ENCODE measurements around the gene BCR. TPM values are rescaled to one million over a fixed set of nuclear protein-coding genes. Genes with fewer than 3 reads are reported as not detected.
A peak's percentile ranks its signal among the peaks of the same experiment; 100 is the strongest.

Gene BCR
- total and polyA plus RNA-seq, 2 of the 8 experiments (the other 6 are each of a cell fraction or from before 2014, with no cell fraction given): 66.7 to 130 TPM

DNA sequence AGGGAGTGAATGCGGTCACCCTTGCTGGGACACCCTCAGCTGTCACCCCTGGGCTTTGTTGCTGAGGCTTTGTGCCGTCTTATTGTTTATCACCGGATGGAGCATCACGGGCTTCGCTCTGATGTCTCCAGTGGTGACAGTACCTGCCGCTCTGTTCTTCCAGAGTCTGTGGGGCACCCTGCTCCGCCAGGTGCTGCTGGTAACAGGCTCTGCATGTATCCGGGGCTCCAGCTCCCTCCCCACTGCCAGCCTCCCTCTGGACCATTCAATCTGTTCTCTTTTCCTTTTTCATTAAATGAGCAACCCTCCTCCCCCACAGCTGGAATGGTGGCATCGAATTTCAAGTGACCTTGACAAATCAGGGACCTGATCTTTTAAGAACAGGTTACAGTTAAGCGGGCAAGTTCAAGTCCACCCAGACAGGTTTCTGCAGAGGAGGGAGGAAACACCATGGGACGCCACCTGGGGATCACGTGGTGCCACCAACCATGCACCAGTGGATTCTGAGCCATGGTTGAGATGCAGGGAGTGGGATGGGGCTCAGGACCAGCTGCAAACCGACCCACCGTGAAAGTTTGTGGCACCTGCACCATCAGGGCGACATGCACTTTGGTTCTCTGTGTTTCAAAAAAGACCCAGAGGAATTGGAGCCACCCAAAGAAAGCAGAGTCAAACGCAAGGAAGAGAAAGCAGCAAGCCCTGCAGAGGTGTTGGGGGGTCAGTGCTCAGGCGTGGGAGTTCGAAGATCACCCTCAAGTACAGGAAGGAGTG, 89.3 kb downstream of the BCR start:
- Histone ChIP-seq H2AFZ (ENCODE audit: low read length) (no peak overlapping the region), H3K9ac (replicated peaks in 1 of 4; ENCODE audit: extremely low read depth in 1 of 4, low read depth in 3 of 4, low read length in 3 of 4) (no peak overlapping the region), H2AK5ac (ENCODE audit: low read depth, low read length) (no peak overlapping the region), H4K5ac (ENCODE audit: insufficient read length, low read depth, low read length) (no peak overlapping the region), H2BK15ac (ENCODE audit: low read length) (peak overlapping the region; percentile 88; the same call in 1 of the 2 replicates), H3K4me2 (ENCODE audit: insufficient read depth in 1 of 2, low read depth in 2 of 2, low read length in 2 of 2) (peak overlapping the region; percentile 15 to 23; a peak in 1 of 4 replicates), H3K79me1 (ENCODE audit: low read depth, low read length) (no peaks in the 10 kb centered on the region), H3K18ac (ENCODE audit: extremely low read depth, low read length) (peak overlapping the region; percentile 76), H3K4me3 (ENCODE audit: extremely low read depth in 1 of 4, insufficient read depth in 2 of 4, low read depth in 3 of 4, low read length in 4 of 4) (no peak overlapping the region), H3K23me2 (ENCODE audit: low read depth, low read length) (no peaks in the 10 kb centered on the region), H4K8ac (ENCODE audit: extremely low read depth, insufficient read depth, low read length) (no peak overlapping the region), H3K79me2 (ENCODE audit: control insufficient read depth in 1 of 2, insufficient read depth in 2 of 2, low read length in 2 of 2) (peaks cover 0 to under 1% of the 10 kb centered on the region in 2 experiments; a peak in 1 of 4 replicates), H3K27ac (ENCODE audit: low read depth, low read length) (no peak overlapping the region), H2BK120ac (replicated peaks; ENCODE audit: low read depth, low read length) (no peak overlapping the region), H3K9me3 (ENCODE audit: insufficient read depth in 2 of 2, low read depth in 1 of 2, low read length in 1 of 2) (no peaks in the 10 kb centered on the region), H2BK12ac (ENCODE audit: low read depth, low read length) (peak overlapping the region; percentile 80; the same call in 1 of the 2 replicates), H2BK20ac (ENCODE audit: low read length) (peak overlapping the region; percentile 55; the same call in 1 of the 2 replicates), H3K27me3 (replicated peaks in 1 of 4; ENCODE audit: control insufficient read depth in 3 of 4, extremely low read depth in 1 of 4, insufficient read depth in 3 of 4, low read length in 3 of 4) (no peaks in the 10 kb centered on the region), H2BK5ac (ENCODE audit: low read depth, low read length) (peak overlapping the region; percentile 81; the same call in 1 of the 2 replicates), H3K4me1 (replicated peaks in 1 of 4; ENCODE audit: control insufficient read depth in 3 of 4, insufficient read depth in 4 of 4, low read length in 3 of 4) (peaks cover 0 to 29% (median 20%) of the 10 kb centered on the region in 4 experiments; a peak in 6 of 7 replicates), H3K4ac (replicated peaks; ENCODE audit: insufficient read length, low read depth, low read length) (no peak overlapping the region), H4K20me1 (replicated peaks in 1 of 2; ENCODE audit: control insufficient read depth in 1 of 2, insufficient read depth in 2 of 2, low read length in 2 of 2) (peaks cover 8 to 24% of the 10 kb centered on the region in 2 experiments), H3K23ac (ENCODE audit: insufficient read length) (no peak overlapping the region), H3K36me3 (ENCODE audit: control insufficient read depth in 2 of 4, insufficient read depth in 4 of 4, low read length in 3 of 4) (peaks cover 7 to 28% (median 27%) of the 10 kb centered on the region in 4 experiments; a peak in 7 of 8 replicates), H4K91ac (replicated peaks; ENCODE audit: insufficient read length, low read length) (peak overlapping the region; percentile 58), H3K14ac (ENCODE audit: insufficient read length) (no peak overlapping the region), H3K56ac (replicated peaks; ENCODE audit: insufficient read length, low read depth, low read length) (no peak overlapping the region)
- ChIA-PET CTCF (ENCODE audit: partially characterized antibody) (interaction anchor here (0.6 to 18.6 kb wide), 20 partner anchors 9 to 812 kb away, joined by 3 to 358 read pairs (median 4); partner anchors contain the start of gene BCR), POLR2A (ENCODE audit: partially characterized antibody) (interaction anchor here (0.6 to 3.4 kb wide), 6 partner anchors 10 to 102 kb away, joined by 3 to 16 read pairs (median 3); partner anchors contain the start of gene BCR)
- DNase-seq (ENCODE audit: low read depth in 1 of 2, low spot score in 2 of 2): peak in 1 of 2 experiments; percentile 62
- FAIRE-seq: no peak
- WGBS, 2 experiments (ENCODE audit: extremely low coverage in 1 of 2, insufficient coverage in 1 of 2, insufficient read length in 1 of 2, insufficient replicate concordance in 2 of 2, low coverage in 1 of 2, low lambda C conversion rate in 2 of 2, missing lambda C conversion rate in 1 of 2): 63% methylated on average over 18 of the region's 18 CpGs; no CpG with 5 or more reads in 1 of the 2 experiments
- TF ChIP-seq SP1 (IDR thresholded peaks at IDR 0.05; ENCODE audit: low read depth, low read length) (no peak), BACH1 (IDR thresholded peaks at IDR 0.05; ENCODE audit: low read length) (0 out of 2 replicates have a peak, but pooled peaks have one; percentile 19), TAF7 (optimal IDR thresholded peaks at IDR 0.05; ENCODE audit: borderline replicate concordance, low read depth, low read length) (no peak), YY1 (IDR thresholded peaks at IDR 0.05; ENCODE audit: low read depth, low read length) (no peak), SIN3A (conservative IDR thresholded peaks at IDR 0.05 in 1 of 2, IDR thresholded peaks at IDR 0.05 in 1 of 2; ENCODE audit: low read depth in 1 of 2, low read length in 2 of 2) (peak in 1 of 2 experiments; percentile 18; a peak in 1 of 4 replicates), GTF2F1 (IDR thresholded peaks at IDR 0.05; ENCODE audit: borderline replicate concordance, low read depth, low read length) (no peak), EGR1 (IDR thresholded peaks at IDR 0.05; ENCODE audit: borderline replicate concordance, low read depth, low read length) (peak; percentile 30; the same call in 1 of the 2 replicates)
- TF ChIP-seq, protein P1, sequence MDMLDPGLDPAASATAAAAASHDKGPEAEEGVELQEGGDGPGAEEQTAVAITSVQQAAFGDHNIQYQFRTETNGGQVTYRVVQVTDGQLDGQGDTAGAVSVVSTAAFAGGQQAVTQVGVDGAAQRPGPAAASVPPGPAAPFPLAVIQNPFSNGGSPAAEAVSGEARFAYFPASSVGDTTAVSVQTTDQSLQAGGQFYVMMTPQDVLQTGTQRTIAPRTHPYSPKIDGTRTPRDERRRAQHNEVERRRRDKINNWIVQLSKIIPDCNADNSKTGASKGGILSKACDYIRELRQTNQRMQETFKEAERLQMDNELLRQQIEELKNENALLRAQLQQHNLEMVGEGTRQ (IDR thresholded peaks at IDR 0.05; ENCODE audit: low read length): peak; percentile 69

Data from H1 (cell line).